ENCODE data around the gene HACD4.
"Not testable (repeated sequence)": the region's sequence is repeated elsewhere in the genome, so short reads cannot be mapped to it uniquely, and the experiment has no call there.

Gene HACD4

DNA sequence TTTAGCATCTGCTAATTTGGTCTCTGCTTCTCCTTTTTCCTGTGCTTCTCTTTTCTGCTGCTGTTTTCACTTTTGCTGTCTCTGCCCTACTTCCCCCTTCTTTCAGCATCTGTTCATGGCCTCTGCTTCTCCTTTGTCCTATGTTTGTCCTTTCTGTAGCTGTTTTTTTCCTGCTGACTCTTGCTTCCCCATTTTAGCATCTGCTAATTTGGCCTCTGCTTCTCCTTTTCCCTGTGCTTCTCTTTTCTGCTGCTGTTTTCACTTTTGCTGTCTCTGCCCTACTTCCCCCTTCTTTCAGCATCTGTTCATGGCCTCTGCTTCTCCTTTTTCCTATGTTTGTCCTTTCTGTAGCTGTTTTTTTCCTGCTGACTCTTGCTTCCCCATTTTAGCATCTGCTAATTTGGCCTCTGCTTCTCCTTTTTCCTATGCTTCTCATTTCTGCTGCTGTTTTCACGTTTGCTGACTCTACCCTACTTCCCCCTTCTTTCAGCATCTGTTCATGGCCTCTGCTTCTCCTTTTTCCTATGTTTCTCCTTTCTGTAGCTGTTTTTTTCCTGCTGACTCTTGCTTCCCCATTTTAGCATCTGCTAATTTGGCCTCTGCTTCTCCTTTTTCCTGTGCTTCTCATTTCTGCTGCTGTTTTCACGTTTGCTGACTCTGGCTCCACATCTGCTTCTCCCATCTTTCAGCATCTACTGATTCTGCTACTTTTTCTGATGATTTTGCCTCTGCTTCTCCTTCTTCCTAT lies 57.1 kb downstream of the HACD4 start:
- H3K4me1 ChIP-seq (ENCODE audit: control insufficient read depth, insufficient read depth, low read length); H3K4me3 ChIP-seq (ENCODE audit: low read length); H3K27me3 ChIP-seq (ENCODE audit: control insufficient read depth, insufficient read depth, low read length); H3K27ac ChIP-seq (ENCODE audit: low read length); H3K9me3 ChIP-seq (ENCODE audit: control insufficient read depth, insufficient read depth, low read length); H3K36me3 ChIP-seq (ENCODE audit: control insufficient read depth, insufficient read depth, low read length); DNase-seq (ENCODE audit: low read depth, low spot score): not testable (repeated sequence)
- no CpG with 5 or more reads among the region's 2 CpGs for WGBS (ENCODE audit: insufficient coverage, insufficient read length)

DNA sequence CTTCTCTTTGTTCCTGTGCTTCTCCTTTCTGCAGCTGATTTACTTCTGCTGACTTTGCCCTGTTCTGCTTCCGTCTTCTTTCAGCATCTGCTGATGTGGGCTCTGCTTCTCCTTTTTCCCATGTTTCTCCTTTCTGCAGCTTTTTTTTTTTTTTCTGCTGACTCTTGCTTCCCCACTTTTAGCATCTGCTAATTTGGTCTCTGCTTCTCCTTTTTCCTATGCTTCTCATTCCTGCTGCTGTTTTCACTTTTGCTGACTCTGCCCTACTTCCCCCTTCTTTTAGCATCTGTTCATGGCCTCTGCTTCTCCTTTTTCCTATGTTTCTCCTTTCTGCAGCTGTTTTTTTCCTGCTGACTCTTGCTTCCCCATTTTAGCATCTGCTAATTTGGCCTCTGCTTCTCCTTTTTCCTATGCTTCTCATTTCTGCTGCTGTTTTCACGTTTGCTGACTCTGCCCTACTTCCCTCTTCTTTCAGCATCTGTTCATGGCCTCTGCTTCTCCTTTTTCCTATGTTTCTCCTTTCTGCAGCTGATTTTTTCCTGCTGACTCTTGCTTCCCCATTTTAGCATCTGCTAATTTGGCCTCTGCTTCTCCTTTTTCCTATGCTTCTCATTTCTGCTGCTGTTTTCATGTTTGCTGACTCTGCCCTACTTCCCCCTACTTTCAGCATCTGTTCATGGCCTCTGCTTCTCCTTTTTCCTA lies 58.0 kb downstream of the HACD4 start:
- not testable (repeated sequence) for DNase-seq (ENCODE audit: low read depth, low spot score); H3K36me3 ChIP-seq (ENCODE audit: control insufficient read depth, insufficient read depth, low read length); H3K27ac ChIP-seq (ENCODE audit: low read length); H3K9me3 ChIP-seq (ENCODE audit: control insufficient read depth, insufficient read depth, low read length); H3K4me3 ChIP-seq (ENCODE audit: low read length); H3K27me3 ChIP-seq (ENCODE audit: control insufficient read depth, insufficient read depth, low read length); H3K4me1 ChIP-seq (ENCODE audit: control insufficient read depth, insufficient read depth, low read length)
- no CpG with 5 or more reads among the region's 2 CpGs for WGBS (ENCODE audit: insufficient coverage, insufficient read length)

DNA sequence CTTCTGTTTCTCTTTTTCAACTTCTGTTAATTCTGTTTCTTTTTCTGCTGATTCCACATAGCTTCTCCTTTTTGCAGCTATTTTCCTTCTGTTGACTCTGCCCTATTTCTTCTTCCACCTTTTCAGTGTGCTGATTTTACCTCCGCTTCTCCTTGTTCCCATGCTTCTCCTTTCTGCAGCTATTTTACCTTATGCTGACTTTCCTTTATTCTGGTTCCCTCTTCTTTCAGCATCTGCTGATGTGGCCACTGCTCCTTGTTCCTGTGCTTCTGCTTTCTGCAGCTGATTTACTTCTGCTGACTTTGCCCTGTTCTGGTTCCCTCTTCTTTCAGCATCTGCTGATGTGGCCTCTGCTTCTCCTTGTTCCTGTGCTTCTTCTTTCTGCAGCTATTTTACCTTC lies 58.8 kb downstream of the HACD4 start:
- Histone ChIP-seq H3K4me1 (ENCODE audit: control insufficient read depth, insufficient read depth, low read length) (no peaks in the 10 kb centered on the region), H3K27ac (ENCODE audit: low read length) (no peak overlapping the region), H3K27me3 (ENCODE audit: control insufficient read depth, insufficient read depth, low read length) (no peaks in the 10 kb centered on the region), H3K36me3 (ENCODE audit: control insufficient read depth, insufficient read depth, low read length) (no peaks in the 10 kb centered on the region), H3K4me3 (ENCODE audit: low read length) (no peak overlapping the region), H3K9me3 (ENCODE audit: control insufficient read depth, insufficient read depth, low read length) (no peaks in the 10 kb centered on the region)
- no peak for DNase-seq (ENCODE audit: low read depth, low spot score)
- WGBS (ENCODE audit: insufficient coverage, insufficient read length) = no CpG with 5 or more reads among the region's 1 CpG

- no CpG with 5 or more reads among the region's 4 CpGs for WGBS (ENCODE audit: insufficient coverage, insufficient read length)
- no peaks in the 10 kb centered on the region for H3K27me3 ChIP-seq (ENCODE audit: control insufficient read depth, insufficient read depth, low read length)
- DNase-seq (ENCODE audit: low read depth, low spot score) = no peak
- H3K4me1 ChIP-seq (ENCODE audit: control insufficient read depth, insufficient read depth, low read length) = no peaks in the 10 kb centered on the region
- H3K27ac ChIP-seq (ENCODE audit: low read length) = no peak overlapping the region
- H3K36me3 ChIP-seq (ENCODE audit: control insufficient read depth, insufficient read depth, low read length) = no peaks in the 10 kb centered on the region
- no peak overlapping the region for H3K4me3 ChIP-seq (ENCODE audit: low read length)
- H3K9me3 ChIP-seq (ENCODE audit: control insufficient read depth, insufficient read depth, low read length) = no peaks in the 10 kb centered on the region
Measured at GRCh38 chr9:20962536-20963225, 68.8 kb downstream of the HACD4 start.

DNA sequence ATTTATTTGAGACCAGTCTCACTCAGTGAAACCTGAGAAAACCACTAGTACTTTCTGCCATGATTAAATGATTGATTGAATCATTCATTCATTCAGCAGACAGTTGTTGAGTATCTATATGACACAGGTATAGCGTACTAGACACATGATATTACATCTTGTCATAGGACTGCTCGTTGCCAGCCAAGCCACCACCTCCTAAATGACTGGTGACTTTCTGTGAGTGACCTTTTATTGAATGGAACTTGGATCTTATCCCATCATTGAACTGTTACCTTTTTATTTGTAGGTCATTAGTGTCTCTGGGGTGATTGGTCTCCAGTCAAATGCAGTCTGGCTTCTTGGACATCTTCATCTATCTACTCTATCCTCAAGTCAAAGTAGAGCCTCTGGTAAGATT lies 80.7 kb downstream of the HACD4 start:
- no peaks in the 10 kb centered on the region for H3K36me3 ChIP-seq (ENCODE audit: control insufficient read depth, insufficient read depth, low read length)
- H3K27ac ChIP-seq (ENCODE audit: low read length) = no peak overlapping the region
- WGBS (ENCODE audit: insufficient coverage, insufficient read length) = no CpG with 5 or more reads among the region's 2 CpGs
- no peak overlapping the region for H3K4me3 ChIP-seq (ENCODE audit: low read length)
- H3K9me3 ChIP-seq (ENCODE audit: control insufficient read depth, insufficient read depth, low read length) = no peaks in the 10 kb centered on the region
- H3K4me1 ChIP-seq (ENCODE audit: control insufficient read depth, insufficient read depth, low read length) = no peaks in the 10 kb centered on the region; the same call in 1 of the 2 replicates
- no peaks in the 10 kb centered on the region for H3K27me3 ChIP-seq (ENCODE audit: control insufficient read depth, insufficient read depth, low read length)
- no peak for DNase-seq (ENCODE audit: low read depth, low spot score)

Measured in iPS DF 6.9 (cell line).